HG02763 (cell line): ENCODE measurements around the gene TTC3.
"Not testable (repeated sequence)": the region's sequence is repeated elsewhere in the genome, so short reads cannot be mapped to it uniquely, and the experiment has no call there.

Experiments used
- ATAC-seq: cut with Tn5 transposase; IDR thresholded peaks from one replicate; pipeline ENCODE4 v1.9.1; 2021; ENCODE audit warnings: mild to moderate bottlenecking, moderate library complexity; ENCODE audit not compliant: unreplicated experiment

TTC3 gene

DNA sequence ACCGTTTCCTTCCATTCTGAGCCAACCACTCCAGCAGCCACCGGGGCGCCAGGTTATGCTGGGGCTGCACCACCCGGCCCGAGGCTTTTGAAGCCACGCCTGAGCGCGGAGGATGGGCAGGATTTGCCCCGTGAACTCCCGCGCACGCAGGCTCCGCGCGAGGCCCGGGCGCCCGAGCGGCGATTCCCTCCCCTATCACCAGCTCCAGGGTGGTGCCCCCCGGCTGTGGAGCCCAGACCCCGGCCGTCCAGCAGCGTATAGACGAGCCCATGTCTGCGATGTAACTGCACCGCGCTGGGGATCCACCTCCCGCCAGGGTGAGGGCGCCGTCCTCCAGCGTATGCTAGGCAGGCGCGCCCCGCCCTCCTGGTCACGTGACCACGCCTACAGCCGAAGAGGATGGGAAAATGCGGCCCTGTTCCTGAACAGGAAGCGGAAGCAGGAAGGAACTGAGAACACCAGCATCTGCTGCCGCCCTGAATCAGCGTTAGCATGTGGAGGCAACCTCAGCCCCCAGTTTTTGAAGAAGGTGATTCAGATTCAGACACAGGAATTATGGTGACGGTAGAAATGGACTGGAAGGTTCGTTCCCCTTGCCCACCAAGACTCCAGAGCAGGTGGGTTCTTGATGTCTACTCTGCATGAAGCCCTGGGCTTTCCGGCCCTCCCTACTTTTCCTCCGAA lies 148.1 kb downstream of the TTC3 start:
- peak; percentile 87 for ATAC-seq

DNA sequence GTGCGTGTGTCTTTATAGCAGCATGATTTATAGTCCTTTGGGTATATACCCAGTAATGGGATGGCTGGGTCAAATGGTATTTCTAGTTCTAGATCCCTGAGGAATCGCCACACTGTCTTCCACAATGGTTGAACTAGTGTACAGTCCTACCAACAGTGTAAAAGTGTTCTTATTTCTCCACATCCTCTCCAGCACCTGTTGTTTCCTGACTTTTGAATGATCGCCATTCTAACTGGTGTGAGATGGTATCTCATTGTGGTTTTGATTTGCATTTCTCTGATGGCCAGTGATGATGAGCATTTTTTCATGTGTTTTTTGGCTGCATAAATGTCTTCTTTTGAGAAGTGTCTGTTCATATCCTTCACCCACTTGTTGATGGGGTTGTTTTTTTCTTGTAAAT lies 149.2 kb downstream of the TTC3 start:
- ATAC-seq, result not testable (repeated sequence)

DNA sequence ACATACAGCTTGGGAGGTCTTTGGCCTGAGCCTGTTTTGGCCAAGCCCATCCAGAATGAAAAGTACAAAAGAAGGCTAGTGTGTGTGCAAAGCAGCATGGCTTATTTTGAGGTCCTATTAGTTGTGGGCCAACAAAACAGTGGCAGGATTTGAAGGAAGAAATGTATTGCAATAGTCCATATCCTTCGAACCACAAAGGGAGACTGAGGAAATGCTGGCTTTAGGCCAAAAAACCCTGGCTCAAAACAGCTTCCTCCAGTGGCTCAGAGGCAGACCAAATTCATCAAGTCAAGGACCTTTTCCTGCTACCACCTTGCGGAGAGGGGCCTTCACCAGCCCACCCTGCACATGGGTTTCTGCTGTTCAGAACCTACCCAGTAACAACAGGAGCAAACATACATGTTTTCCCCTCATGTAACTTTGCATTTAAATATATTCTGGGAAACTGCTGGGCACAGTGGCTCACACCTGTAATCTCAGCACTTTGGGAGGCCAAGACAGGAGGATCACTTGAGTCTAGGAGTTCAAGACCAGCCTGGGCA lies 150.8 kb downstream of the TTC3 start:
- ATAC-seq, result no peak

DNA sequence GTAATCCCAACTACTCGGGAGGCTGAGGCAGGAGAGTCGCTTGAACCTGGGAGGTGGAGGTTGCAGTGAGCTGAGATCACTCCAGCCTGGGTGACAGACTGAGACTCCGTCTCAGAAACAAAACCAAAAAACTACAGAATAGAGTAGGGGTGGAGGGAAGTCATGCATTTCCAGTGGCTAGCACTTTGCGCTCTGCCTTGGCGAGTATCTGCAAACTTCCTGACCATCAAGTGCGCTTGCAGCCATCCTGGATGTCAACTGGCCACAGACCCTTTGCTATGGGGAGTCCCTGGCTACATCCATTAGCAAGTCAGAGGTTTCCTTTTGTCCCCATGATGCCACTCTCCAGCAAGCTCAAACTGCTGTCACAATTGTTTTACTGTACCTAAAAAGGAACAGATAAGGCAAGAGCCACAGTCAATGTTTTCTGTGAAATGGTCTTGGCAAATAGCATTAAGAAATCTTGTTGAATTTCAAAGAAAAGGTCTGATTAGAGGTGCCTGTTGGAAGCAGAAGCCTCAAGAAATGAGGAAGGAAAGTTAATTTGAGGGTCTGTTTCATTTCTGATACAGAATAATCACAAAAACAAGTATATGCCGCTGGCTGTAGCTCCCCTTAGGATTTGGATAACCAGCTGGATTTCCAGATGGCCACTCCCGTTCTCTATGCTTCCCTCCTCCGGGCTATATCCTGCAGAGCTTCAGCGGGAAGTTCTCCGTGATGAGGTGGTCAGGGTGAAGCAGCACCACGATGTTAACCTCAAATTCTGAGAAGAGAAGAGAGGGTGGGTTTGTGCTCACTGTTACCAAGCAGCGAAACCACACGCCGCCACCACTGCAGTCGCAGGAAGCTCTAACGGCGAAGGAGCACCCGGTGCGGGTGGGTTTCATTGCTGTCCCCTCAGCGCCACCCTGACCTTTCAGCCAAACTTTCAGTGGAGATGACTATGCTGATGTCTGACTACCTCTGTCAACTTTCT lies 152.1 kb downstream of the TTC3 start:
- ATAC-seq, result no peak

DNA sequence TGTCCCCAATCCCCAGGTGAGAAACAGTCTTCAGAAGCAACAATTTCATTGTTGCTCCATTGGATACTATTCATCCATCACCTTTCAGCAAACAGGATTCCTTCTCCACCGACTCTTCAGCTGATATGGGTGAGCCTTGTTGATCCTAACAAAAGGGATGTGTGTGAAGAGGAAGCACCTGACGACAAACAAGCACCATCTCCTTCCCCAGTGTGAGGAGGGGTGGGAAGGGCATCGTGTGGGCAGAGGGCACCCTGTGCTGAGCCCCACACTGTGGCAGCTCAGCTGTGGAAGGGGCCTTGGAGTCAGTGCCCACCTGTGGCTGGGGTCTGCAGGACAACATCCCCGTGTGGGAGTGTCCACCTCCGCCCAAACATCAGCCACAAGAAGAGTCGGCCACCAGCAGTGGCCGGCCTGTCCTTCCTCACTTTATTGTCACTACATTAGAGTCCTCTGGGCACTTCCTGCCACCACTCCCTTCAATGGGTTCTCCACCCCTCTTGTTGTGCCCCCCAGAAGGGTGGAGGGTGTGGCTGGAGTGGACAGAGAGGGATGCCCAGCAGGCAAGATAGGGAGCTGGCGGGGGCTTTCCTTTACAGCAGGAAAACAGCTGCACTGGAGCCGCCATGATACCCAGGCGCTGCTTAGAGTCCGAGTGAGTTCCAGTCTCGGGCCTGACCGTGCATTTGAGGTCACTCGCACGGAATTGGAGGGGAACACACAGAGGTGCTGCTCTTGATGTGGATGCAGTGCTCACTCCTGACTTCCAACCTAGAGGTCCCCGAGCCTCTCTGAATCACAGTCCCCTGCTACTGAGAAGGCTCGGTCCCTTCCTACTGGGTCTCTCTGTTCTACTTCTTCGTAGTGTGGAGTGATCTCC lies 153.2 kb downstream of the TTC3 start:
- no peak for ATAC-seq

DNA sequence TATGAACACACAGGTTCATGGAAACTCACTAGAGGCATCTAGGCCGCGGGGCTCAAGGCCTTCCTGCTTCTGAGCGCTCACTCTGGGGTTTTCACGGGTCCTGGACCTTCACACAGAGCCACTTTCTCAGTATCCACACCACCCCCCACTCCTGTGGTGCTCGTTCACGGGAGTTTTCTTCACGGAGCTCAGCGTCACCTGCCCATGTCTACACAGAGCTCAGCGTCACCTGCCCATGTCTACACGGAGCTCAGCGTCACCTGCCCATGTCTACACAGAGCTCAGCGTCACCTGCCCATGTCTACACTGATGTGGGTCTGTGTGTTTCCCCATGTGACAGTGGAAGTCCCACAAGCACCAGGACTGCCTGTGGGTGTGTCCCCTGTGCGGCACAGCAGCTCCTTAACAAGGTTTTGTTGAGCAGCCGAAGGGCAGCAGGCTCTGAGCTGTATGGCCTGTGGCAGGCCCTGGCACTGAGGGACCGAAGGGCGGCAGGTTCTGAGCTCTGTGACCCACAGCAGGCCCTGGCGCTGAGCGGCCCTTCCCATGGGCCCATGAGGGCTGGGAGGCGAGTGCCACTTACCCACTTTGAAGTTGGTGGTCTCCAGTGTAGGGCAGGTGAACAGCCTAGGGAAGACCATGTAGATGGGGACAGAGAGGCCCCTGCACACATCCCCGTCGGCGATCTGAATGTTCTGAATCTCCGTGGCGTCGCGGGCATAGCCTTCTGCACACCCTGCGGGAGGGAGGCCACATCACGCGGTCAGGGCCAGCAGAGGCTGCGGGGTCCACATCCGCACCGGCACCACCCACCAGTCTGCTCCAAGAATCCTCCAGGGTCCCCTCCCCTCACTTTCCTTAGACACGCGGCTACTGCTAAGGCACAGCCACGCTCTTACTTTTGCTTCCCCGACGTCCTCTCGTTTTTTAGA lies 154.3 kb downstream of the TTC3 start:
- ATAC-seq, result no peak

DNA sequence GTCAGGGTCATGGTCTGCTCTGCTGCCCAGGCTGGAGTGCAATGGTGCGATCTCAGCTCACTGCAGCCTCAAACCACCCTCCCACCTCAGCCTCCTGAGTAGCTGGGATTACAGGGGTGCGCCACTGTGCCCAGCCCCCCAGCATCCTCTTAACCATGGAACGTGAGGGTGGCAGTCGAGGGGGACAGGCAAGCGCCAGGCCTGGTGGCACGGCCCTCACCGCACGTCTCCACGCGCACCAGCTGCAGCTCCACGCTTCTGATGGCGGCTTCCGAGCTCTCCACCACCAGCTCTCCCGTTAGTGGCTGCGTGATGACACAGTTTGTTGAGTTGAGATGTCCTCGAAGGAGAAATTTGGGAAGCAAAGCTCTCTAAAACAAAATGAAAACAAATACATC lies 154.9 kb downstream of the TTC3 start:
- ATAC-seq, result no peak

DNA sequence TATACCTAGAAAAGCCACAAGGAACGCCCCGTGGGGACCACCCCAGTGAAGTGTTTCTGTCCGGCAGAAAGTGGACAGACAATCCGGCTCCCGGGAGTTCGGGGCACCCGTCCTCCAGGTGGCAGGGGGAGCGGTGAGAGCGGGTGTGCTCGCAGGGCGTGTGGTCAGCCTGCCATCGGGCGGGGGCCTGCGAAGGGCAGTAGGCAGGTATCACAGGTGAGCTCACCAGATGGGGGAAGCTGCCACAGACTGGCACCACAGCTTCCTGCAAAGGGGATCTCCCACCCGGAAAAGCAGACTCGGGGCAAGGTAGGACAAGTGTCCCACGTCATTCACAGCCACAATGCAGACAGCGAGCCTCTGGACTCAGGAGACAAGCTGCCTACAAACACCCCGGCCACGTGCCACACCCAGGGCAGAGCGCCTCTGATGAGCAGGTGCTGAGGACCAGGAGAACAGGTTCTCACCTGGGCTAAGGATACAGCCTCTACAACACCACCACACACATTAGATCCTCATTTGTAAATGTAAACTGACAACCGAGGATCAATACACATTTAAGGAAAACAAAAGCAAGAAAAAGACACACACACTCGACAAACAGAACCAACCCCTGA lies 157.7 kb downstream of the TTC3 start:
- no peak for ATAC-seq

DNA sequence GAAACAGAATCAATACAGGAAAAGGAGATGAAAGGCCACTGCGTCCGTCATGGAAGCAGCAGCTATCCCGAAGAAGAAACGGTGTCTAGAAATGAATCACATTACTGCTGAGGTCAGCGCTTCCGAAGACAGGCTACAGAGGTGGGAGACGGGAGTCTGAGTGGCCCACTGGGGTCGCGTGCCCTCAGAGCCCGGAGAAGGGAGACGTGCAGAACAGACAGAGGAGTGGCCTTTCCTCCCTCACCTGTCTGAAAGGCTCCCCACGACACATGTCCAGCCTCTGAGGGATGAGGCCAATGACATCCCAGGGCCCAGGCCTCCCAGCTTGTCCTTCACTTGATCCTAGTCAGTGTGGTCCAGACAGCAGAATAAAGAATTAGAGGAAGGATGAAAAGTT lies 158.2 kb downstream of the TTC3 start:
- no peak for ATAC-seq

DNA sequence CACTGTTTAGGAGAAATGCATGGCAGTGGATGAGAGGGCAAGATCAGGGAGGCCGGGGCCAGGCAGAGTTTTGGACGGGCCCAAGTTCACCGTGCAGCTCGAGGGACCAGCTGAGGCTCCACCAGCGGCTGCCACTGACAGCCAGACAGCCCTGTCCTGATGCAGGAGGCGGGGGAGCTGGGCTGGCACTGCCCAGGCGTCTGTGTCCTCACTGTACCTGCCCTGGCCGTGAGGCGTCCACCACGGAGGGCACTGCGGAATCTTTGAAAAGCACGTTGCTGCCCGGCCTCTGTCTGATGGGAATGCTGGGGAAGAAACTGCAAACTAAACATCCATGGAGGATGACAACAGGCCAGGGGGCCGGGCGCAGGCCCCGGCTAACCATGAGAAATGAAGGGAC lies 158.6 kb downstream of the TTC3 start:
- no peak for ATAC-seq

DNA sequence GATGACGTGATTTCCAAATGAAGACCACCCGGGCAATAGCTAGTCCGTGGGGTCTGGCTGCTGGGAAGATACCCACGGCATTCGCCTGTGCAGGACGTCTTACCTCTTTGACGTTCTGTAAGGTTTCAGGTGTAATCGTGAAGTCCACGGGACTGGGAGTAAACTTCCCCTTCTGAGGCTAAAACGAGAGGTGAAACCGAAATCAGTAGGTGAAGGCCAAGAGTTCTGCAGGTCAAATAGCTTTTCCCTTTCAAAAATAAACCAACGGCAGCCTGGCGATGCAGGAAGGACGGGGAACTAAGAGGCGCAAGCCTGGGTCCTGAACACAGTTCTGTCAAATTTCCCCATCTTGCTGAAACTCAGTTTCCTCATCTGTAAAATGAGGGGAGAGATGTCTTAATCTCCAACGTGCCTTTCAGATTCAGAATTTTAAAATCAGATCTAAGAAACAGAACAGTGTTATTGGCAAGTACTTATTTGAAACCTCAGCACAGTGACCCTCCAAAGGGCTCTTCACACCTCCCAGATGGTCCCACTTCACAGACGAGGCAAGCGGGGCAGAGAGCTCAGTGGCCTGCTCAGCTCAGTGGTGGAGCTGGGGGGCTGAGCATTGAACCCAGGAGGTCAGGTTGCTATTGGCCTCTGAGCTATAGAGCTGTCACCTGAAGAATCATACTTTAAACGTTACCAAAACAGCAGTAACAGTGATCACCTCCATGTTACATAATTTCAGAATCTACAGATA lies 159.4 kb downstream of the TTC3 start:
- peak; percentile 66 for ATAC-seq

DNA sequence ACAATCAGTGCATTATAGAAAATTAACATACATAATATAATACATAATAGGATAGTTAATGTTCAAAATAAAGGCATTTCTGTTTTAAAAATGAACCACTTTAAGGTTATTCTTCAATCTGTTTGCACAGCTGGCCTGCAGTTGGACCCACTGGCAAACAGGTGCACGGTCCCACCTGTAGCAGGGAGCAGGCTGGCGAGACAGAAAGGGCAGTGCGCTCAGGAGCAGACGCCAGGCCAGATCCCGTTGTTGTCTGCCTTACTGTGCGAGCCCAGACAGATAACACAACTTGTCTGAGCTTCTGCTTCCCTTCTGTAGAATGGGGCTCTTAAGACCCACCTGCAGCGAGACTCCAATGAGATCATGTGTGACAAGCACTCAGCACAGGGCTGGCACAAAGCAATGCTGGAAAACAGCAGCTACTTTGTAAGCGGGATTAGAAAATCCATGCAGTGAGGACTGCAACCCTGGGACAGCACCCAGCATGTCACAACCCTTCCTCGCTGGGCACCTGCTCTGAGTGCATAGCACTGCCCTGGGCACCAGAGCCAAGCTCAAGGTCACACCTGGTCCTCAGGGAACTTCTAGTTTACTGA lies 160.6 kb downstream of the TTC3 start:
- no peak for ATAC-seq

DNA sequence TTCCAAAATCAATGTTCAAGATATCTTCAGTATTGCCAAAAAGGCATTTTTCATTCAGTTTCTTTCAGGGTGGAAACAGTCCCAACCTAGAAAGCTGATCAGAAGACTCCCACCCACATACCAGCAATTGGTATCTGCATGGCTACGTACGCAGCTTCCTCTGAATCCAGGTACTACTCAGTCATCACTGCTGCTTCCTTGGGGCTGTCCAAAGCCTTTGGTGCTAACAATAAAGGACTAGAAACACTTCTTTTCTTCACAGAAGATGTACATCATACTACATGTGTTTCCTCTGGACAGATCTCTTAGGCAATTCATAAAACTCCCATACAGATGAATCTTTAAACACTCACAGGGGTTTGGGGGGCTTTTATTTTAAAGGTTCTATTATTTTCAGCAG lies 164.3 kb downstream of the TTC3 start:
- ATAC-seq, result no peak

DNA sequence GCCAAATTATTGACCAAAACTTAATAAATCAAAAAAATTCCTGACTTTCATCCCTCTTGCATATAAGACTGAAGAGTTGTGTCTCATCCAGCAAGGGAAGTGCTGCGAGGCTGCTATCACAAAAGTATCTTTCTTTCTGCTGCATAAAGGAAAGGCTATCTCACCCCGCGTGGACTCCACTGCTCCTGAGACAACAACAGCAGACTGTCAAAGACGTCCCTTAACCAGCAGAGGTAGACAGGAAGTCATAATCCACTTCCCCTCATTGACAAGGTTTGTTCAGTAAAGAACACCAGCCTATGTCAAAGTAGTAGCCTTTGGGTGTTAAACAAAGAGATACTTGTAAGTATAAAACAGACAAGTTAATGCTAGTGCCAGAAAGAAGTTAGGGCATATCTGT lies 164.7 kb downstream of the TTC3 start:
- no peak for ATAC-seq

DNA sequence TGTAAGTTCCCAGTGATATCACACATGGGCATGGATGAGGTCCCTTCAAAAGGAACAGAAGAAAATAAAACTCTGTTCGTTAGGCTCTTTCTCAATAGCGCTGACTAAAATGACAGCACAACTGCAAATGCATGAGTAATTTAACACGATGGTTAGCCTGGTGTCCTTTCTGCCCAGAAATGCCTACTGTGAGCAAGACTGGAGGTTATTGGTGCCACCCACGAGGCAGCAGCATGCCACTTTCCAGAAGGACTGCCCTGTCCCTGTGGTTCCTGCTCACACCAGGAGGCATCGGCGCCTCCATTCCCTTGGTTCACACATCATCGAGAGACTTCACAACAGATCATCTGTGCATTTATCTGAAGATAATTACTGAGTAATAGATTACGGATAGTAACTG lies 167.9 kb downstream of the TTC3 start:
- no peak for ATAC-seq

DNA sequence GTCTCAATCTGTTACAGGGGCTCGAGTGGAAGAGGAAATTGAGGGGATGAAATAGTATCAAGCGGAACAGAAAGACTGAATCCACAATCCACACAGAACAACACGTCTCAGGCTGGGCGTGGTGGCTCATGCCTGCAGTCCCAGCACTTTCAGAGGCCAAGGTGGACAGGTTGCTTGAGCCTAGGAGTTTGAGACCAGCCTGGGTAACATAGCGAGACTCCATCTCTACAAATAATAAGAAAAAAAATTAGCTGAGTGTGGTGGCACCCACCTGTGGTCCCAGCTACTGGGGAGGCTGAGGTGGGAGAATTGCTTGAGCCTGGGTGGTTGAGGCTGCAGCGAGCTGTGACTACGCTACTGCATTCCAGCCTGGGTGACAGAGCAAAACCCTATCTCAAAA lies 168.4 kb downstream of the TTC3 start:
- no peak for ATAC-seq

DNA sequence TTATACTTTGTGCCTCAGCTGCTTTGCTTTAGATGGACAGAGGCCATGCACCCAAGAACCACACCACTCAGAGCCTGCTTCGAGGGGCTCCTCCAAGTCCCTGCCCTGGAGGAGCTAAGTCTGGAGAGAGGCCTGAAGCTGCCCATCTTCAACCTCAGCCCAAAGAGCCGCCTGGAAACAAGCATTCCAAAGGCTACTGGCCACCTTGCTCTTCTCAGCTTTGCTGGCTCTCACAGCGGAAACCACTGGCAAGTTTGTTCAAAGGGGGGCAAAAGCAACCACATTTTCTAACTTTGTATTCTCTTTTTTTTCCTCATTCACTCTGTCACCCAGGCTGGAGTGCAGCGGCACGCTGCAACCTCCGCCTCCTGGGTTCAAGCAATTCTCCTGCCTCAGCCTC lies 170.9 kb downstream of the TTC3 start:
- ATAC-seq, result no peak

DNA sequence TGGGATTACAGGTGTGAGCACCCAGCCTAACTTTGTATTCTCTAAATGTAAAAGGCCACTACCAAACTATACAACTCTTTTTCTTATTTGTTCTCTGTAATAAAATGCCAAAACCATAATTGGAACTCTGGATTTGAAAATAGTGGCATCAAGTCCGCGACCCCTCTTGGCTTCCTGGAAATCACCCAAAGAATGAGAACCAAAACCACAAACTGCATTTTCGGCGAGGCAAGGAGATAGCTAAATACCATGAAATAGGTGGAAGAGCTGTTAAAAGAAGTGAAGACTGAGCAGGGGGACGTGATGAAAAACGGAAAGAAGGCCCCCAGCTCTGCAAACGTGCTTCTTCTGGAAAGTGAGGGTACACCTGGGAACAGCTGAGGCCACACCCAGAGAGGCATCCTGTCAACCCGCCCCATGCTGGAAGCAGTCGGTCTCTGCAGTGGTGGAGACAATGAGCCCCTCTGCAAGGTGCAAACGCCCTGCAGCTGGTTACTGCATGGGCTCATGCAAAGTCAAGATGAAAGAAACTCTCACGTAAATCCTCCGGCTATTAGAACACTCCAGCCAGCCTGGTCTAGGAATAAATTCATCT lies 171.5 kb downstream of the TTC3 start:
- no peak for ATAC-seq
